GM23338 (cell line): Measurements from ENCODE around the gene ATP5F1B. TPM values are rescaled to one million over a fixed set of nuclear protein-coding genes. Genes with fewer than 3 reads are reported as not detected.

Experiments used
- ATAC-seq: fragments of 200-7000 bp; cut with Tn5 transposase; 3 replicates; pipeline ENCODE4 v1.9.1; 2020
- DNase-seq: peaks from one replicate; pipeline ENCODE4 v3.0.0-alpha.2; 2015; ENCODE audit warnings: low spot score
- H2AFZ ChIP-seq: fragments of 200-600 bp; sonication (generic); 2 replicates; pipeline ENCODE4 v1.8.0; 2016; ENCODE audit warnings: antibody characterized with exemption, mild to moderate bottlenecking, moderate library complexity
- H3F3A ChIP-seq: fragments of 200-600 bp; sonication (generic); replicated peaks from 2 replicates; pipeline ENCODE4 v1.8.0; 2017; ENCODE audit warnings: antibody characterized with exemption, mixed run types, low read depth
- H3K27ac ChIP-seq: fragments of 200-600 bp; sonication (generic); 2 replicates; pipeline ENCODE4 v1.6.1; 2016; ENCODE audit warnings: low read depth
- H3K27me3 ChIP-seq: fragments of 200-600 bp; sonication (generic); 2 replicates; pipeline ENCODE4 v1.8.0; 2016; ENCODE audit warnings: mild to moderate bottlenecking, mixed run types, moderate library complexity; ENCODE audit not compliant: insufficient read depth
- H3K36me3 ChIP-seq: fragments of 200-600 bp; sonication (generic); 2 replicates; pipeline ENCODE4 v1.8.0; 2016; ENCODE audit warnings: mild to moderate bottlenecking; ENCODE audit not compliant: insufficient read depth
- H3K4me1 ChIP-seq: fragments of 200-600 bp; sonication (generic); 2 replicates; pipeline ENCODE4 v1.8.0; 2016; ENCODE audit warnings: mild to moderate bottlenecking, moderate library complexity; ENCODE audit not compliant: insufficient read depth
- H3K4me2 ChIP-seq: fragments of 200-600 bp; sonication (generic); 2 replicates; pipeline ENCODE4 v1.7.1; 2017; ENCODE audit warnings: mixed run types
- H3K4me3 ChIP-seq: fragments of 200-600 bp; sonication (generic); 2 replicates; pipeline ENCODE4 v1.6.1; 2016; ENCODE audit warnings: mixed run types
- H3K79me2 ChIP-seq: fragments of 200-600 bp; sonication (generic); replicated peaks from 2 replicates; pipeline ENCODE4 v1.8.0; 2017; ENCODE audit warnings: mild to moderate bottlenecking; ENCODE audit not compliant: insufficient read depth
- H3K9me2 ChIP-seq: fragments of 200-600 bp; sonication (generic); 2 replicates; pipeline ENCODE4 v1.8.0; 2017; ENCODE audit not compliant: insufficient read depth
- H4K20me1 ChIP-seq: fragments of 200-600 bp; sonication (generic); replicated peaks from 2 replicates; pipeline ENCODE4 v1.8.0; 2017; ENCODE audit warnings: mild to moderate bottlenecking; ENCODE audit not compliant: insufficient read depth
- H3K27ac Mint-ChIP-seq: 2 replicates; pipeline ENCODE4 v1.8.0; 2020; ENCODE audit warnings: inconsistent platforms, mild to moderate bottlenecking, moderate library complexity, mixed read lengths
- H3K27me3 Mint-ChIP-seq: 3 replicates; pipeline ENCODE4 v1.8.0; 2022; ENCODE audit warnings: low read depth, mild to moderate bottlenecking, moderate library complexity, mixed read lengths, inconsistent platforms; ENCODE audit not compliant: insufficient read depth, poor library complexity
- H3K36me3 Mint-ChIP-seq: 3 replicates; pipeline ENCODE4 v1.8.0; 2021; ENCODE audit warnings: low read depth, mild to moderate bottlenecking, inconsistent platforms, moderate library complexity, mixed read lengths
- H3K4me1 Mint-ChIP-seq: 3 replicates; pipeline ENCODE4 v1.8.0; 2020; ENCODE audit warnings: mild to moderate bottlenecking, inconsistent platforms, mixed read lengths
- H3K4me3 Mint-ChIP-seq: 3 replicates; pipeline ENCODE4 v1.8.0; 2021; ENCODE audit warnings: moderate library complexity, mild to moderate bottlenecking, inconsistent platforms, mixed read lengths
- H3K9me3 Mint-ChIP-seq: 3 replicates; pipeline ENCODE4 v1.8.0; 2020; ENCODE audit warnings: moderate library complexity, mild to moderate bottlenecking, inconsistent platforms, mixed read lengths
- CREB1 ChIP-seq: fragments of 250-450 bp; sonication (Bioruptor Pico); IDR thresholded peaks from 2 replicates; pipeline ENCODE4 v1.5.0; 2020; ENCODE audit warnings: low read depth, mild to moderate bottlenecking, moderate library complexity
- NANOG ChIP-seq: IDR thresholded peaks from 2 replicates; pipeline ENCODE4 v1.6.1; 2016; ENCODE audit warnings: antibody characterized with exemption, borderline replicate concordance
- REST ChIP-seq: IDR thresholded peaks from one replicate; pipeline ENCODE4 v1.6.1; 2018; ENCODE audit warnings: antibody characterized with exemption; ENCODE audit not compliant: unreplicated experiment
- polyA plus RNA-seq: library from polyadenylated mRNA; unstranded; fragments of >200 nt; fragmentation: Nextera tagmentation; extraction: Ambion mirVana; gene quantifications from 2 replicates; pipeline ENCODE4 v1.2.1, GENCODE V29; 2016
- total RNA-seq: library from RNA; depleted of rRNA; stranded (reverse); fragments of >200 nt; shearing (Covaris generic); gene quantifications from 2 replicates; pipeline ENCODE4 v1.2.3, GENCODE V29; 2014
- TF ChIP-seq, protein P1 (sequence below), 2 experiments: fragments of 200-600 bp in 1 of 2; sonication (generic) in 1 of 2; conservative IDR thresholded peaks; 2 replicates each; pipeline versions ENCODE4 v1.5.1 to v1.6.1; 2016 to 2017; ENCODE audit warnings: antibody characterized with exemption in 2 of 2, low read depth in 2 of 2, mild to moderate bottlenecking in 2 of 2, moderate library complexity in 1 of 2

Gene ATP5F1B
- total and polyA plus RNA-seq, 2 experiments from 2014 or later: 763 to 956 TPM

DNA sequence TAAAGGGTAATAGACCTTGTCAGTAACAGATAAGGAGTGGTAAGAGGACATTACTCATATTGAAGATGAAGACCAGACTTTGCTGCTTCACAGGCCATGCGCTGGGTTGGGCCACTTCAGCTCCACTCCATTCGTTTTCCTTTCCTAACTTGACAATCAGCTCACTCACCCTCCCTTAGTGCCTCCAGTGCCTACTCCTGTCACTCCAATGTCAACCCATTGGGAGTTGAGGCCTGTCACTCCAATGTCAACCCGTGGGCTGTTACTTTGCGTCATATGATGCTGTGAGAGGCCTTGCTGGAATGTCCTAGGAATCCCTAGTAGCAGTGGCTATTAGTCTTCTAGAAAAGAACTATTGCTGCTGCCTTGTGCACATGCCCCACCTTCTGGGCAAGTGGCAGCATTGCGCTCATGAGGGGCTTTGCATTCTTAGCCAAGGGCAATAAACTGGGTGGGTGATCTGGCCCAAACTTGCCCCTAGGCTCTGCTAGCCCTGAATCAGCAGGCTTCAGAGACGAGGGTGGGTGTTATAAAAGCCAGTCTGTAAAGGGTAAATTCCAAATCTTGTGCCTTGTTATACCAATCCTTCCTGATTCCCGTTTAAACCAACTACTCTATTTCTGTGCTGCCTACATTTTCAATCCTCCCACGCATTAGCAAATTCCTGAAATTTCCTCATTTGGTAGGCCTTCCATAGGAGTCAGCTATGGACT is 51.7 kb downstream of the ATP5F1B start:
- TF ChIP-seq REST (no peak), CREB1 (peak; percentile 59; the same call in 1 of the 2 replicates), NANOG (no peak)
- TF ChIP-seq, protein P1, sequence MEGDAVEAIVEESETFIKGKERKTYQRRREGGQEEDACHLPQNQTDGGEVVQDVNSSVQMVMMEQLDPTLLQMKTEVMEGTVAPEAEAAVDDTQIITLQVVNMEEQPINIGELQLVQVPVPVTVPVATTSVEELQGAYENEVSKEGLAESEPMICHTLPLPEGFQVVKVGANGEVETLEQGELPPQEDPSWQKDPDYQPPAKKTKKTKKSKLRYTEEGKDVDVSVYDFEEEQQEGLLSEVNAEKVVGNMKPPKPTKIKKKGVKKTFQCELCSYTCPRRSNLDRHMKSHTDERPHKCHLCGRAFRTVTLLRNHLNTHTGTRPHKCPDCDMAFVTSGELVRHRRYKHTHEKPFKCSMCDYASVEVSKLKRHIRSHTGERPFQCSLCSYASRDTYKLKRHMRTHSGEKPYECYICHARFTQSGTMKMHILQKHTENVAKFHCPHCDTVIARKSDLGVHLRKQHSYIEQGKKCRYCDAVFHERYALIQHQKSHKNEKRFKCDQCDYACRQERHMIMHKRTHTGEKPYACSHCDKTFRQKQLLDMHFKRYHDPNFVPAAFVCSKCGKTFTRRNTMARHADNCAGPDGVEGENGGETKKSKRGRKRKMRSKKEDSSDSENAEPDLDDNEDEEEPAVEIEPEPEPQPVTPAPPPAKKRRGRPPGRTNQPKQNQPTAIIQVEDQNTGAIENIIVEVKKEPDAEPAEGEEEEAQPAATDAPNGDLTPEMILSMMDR (conservative IDR thresholded peaks at IDR 0.05; ENCODE audit: low read depth in 2 of 2): peak; percentile 92
- Histone ChIP-seq H3K79me2 (no peaks in the 10 kb centered on the region), H3K4me1 (peaks cover 31% of the 10 kb centered on the region), H3K27ac (peak overlapping the region; percentile 53), H3K36me3 (0 out of 2 replicates have a peak, but pooled peaks cover 11% of the 10 kb centered on the region), H3F3A (0 out of 2 replicates have a peak, but pooled peaks cover 7% of the 10 kb centered on the region), H3K4me3 (no peak overlapping the region), H4K20me1 (0 out of 2 replicates have a peak, but pooled peaks cover 6% of the 10 kb centered on the region), H3K9me2 (no peaks in the 10 kb centered on the region), H3K27me3 (no peaks in the 10 kb centered on the region), H2AFZ (no peak overlapping the region), H3K4me2 (no peak overlapping the region; the same call in 1 of the 2 replicates)
- peaks cover 45% of the 10 kb centered on the region for H3K4me1 Mint-ChIP-seq
- peak overlapping the region; percentile 84 for H3K27ac Mint-ChIP-seq
- no peaks in the 10 kb centered on the region for H3K9me3 Mint-ChIP-seq
- ATAC-seq (peak; percentile 77), DNase-seq (peak; percentile 92)
- peaks cover 13% of the 10 kb centered on the region for H3K27me3 Mint-ChIP-seq
- peak overlapping the region; percentile 0; the same call in 1 of the 3 replicates for H3K4me3 Mint-ChIP-seq
- peaks cover 27% of the 10 kb centered on the region for H3K36me3 Mint-ChIP-seq

GRCh38 chr12:56591961-56592360 is 53.8 kb downstream of the ATP5F1B start:
- Histone ChIP-seq H3K4me3 (no peak overlapping the region), H3K79me2 (no peaks in the 10 kb centered on the region), H3K9me2 (no peaks in the 10 kb centered on the region), H3K27ac (peak overlapping the region; percentile 30; the same call in 1 of the 2 replicates), H3F3A (0 out of 2 replicates have a peak, but pooled peaks cover 10% of the 10 kb centered on the region), H3K36me3 (no peaks in the 10 kb centered on the region), H4K20me1 (0 out of 2 replicates have a peak, but pooled peaks cover 5% of the 10 kb centered on the region), H3K27me3 (no peaks in the 10 kb centered on the region), H3K4me2 (no peak overlapping the region), H2AFZ (no peak overlapping the region), H3K4me1 (peaks cover 44% of the 10 kb centered on the region)
- H3K4me3 Mint-ChIP-seq: no peak overlapping the region; the same call in 2 of the 3 replicates
- H3K4me1 Mint-ChIP-seq: peaks cover 56% of the 10 kb centered on the region
- DNase-seq (no peak), ATAC-seq (no peak)
- H3K27me3 Mint-ChIP-seq: peaks cover 11% of the 10 kb centered on the region
- no peaks in the 10 kb centered on the region for H3K9me3 Mint-ChIP-seq
- no peak overlapping the region for H3K27ac Mint-ChIP-seq
- peaks cover 6% of the 10 kb centered on the region; the same call in 2 of the 3 replicates for H3K36me3 Mint-ChIP-seq
- TF ChIP-seq REST: no peak
